Mucosa of descending colon (tissue), 3 donors: ENCODE measurements around the gene RALB. TPM values are rescaled to one million over a fixed set of nuclear protein-coding genes. Genes with fewer than 3 reads are reported as not detected.
"Not testable (repeated sequence)": the region's sequence is repeated elsewhere in the genome, so short reads cannot be mapped to it uniquely, and the experiment has no call there.

Experiments used
- ATAC-seq: fragments of 200-7000 bp; cut with Tn5 transposase; one replicate; pipeline ENCODE4 v1.9.1; 2020; ENCODE audit warnings: mild to moderate bottlenecking, moderate library complexity
- DNase-seq, 3 donors: peaks; one replicate each; pipeline ENCODE4 v3.0.0-alpha.2; 2020
- H3K36me3 ChIP-seq: fragments of 200-600 bp; one replicate; pipeline ENCODE4 v1.8.0; 2021; ENCODE audit warnings: low read depth, mild to moderate bottlenecking
- H3K4me1 ChIP-seq: fragments of 200-600 bp; one replicate; pipeline ENCODE4 v1.8.0; 2021; ENCODE audit warnings: low read depth, mild to moderate bottlenecking
- H3K4me3 ChIP-seq: fragments of 200-600 bp; one replicate; pipeline ENCODE4 v1.8.0; 2021; ENCODE audit warnings: mild to moderate bottlenecking
- H3K9me3 ChIP-seq: fragments of 200-600 bp; one replicate; pipeline ENCODE4 v1.8.0; 2021; ENCODE audit warnings: mild to moderate bottlenecking
- CTCF ChIP-seq: fragments of 200-600 bp; IDR thresholded peaks from one replicate; pipeline ENCODE4 v1.8.0; 2022; ENCODE audit warnings: antibody characterized with exemption, mild to moderate bottlenecking
- intact Hi-C, 2 donors: fragments of 100-400 bp; cut with DNase I in 1 of 2; cut with micrococcal nuclease in 1 of 2; formaldehyde crosslinking; loops; one replicate each; pipeline versions ENCODE4 v1.11.0 to v1.11.1; 2022; cut with DNase I, micrococcal nuclease
- total RNA-seq, 3 donors: library from RNA; stranded (reverse); fragmentation: NEBNext Ultra II Directional in 2 of 3; extraction: Animal tissue kit (Norgen Biotek cat#: 25700) in 2 of 3; gene quantifications; one replicate each; pipeline versions ENCODE4 v1.2.1 to v1.2.4, GENCODE V29; 2021 to 2023
- donor health status: DM: no; HTN: no; CAD: no; lungs with moderate emphysema.
- donor health status: DM: no; HTN: no; CAD: no.
- donor health status: DM: no; HTN: yes; CAD: no.

The RALB gene
- total RNA-seq, 3 donors from 2014 or later: 75.1 to 83.8 (median 80.8) TPM

DNA sequence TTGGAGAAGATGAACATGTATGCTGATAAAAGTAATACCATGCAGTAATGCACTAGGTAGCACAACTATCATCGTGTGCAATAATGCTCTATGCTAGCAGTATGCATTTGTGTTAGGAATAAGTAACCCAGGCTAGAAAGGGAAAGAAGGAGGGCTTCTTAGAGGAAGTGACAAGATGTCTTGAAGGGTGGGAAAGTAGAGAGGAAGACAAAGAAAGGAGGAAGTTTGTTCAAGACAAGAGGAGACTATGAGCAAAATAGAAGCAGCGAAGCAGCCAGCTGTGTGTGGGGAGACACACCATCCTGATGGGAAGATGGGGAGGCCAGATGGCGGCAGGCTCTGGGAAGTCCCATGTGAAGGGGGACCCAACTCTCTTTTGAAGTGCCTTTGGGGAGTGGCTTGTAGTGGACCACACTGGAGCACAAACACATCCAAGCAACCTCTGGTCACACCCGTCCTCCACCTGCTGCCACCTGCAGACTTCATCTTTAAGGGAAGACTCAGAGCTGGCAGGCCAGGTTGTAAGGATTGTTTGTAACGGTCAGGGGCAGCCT, 53.4 kb downstream of the RALB start:
- ATAC-seq (no peak), DNase-seq (no peak)
- no peaks in the 10 kb centered on the region for H3K36me3 ChIP-seq
- no peak overlapping the region for H3K4me3 ChIP-seq
- H3K9me3 ChIP-seq: no peaks in the 10 kb centered on the region
- intact Hi-C loops: no loop called here
- TF ChIP-seq CTCF: no peak
- no peaks in the 10 kb centered on the region for H3K4me1 ChIP-seq

GRCh38 chr2:120307482-120307881, 54.8 kb downstream of the RALB start:
- ATAC-seq (no peak), DNase-seq (no peak)
- Histone ChIP-seq H3K4me1 (no peaks in the 10 kb centered on the region), H3K9me3 (no peaks in the 10 kb centered on the region), H3K36me3 (no peaks in the 10 kb centered on the region), H3K4me3 (no peak overlapping the region)
- no peak for TF ChIP-seq CTCF
- intact Hi-C loops: no loop called here

DNA sequence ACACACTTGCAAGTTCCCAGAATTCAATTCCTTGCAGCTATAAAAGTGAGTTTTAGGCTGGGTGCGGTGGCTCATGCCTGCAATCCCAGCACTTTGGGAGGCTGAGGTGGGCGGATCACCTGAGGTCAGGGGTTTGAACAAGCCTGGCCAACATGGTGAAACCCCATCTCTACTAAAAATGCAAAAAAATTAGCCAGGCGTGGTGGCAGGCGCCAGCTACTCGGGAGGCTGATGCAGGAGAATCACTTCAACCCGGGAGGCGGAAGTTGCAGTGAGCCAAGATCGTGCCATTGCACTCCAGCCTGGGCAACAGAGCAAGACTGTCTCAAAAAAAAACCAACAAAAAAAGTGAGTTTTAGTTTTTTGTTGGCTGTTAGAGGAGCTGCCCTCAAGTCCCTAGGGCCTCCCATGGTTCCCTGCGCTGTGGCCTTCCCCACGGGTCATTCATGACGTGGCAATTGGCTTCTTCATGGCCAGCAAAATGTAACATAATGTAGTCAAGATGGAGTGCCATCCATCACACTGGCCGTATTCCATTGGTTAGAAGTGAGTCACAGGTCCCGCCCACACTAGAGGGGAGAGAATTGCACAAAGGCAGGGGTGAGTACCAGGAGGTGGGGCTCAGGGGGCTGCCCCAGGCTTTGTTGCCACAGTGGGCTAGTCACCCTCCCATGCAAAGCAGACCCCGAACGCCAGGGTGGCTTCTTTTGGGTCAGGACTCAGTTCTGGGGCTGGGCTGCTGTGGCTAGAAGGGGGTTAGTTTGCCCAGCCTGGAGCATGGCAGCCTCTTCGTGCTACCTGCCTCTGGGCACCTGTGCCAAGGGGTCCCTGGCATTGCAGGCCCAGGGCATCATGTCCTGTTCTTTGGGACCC, 55.6 kb downstream of the RALB start:
- TF ChIP-seq CTCF: no peak
- DNase-seq: no peak
- Histone ChIP-seq H3K9me3 (no peaks in the 10 kb centered on the region), H3K4me3 (no peak overlapping the region), H3K36me3 (no peaks in the 10 kb centered on the region), H3K4me1 (peaks cover 7% of the 10 kb centered on the region)
- ATAC-seq: no peak
- intact Hi-C loops: no loop called here

DNA sequence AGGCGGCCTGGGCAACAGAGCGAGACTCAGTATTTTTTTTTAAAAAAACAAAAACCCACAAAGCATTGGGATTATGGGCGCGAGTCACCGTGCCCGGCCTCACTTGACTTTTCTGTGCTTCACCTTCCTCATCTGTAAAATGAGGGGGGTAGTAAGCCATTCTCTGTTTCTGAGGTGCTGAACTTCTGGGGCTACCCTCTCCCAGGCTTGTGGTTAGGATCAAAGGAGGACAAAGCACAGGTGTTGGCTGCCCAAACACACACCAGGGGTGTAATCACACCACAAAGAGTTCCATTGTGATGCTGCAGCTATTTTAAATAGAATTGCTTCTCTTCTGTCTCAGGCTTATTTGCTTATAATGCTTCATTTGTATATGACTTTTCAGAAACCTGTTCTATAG, 57.5 kb downstream of the RALB start:
- ATAC-seq (no peak), DNase-seq (no peak)
- intact Hi-C loops: no loop called here
- H3K4me1 ChIP-seq: peaks cover 10% of the 10 kb centered on the region
- no peak for TF ChIP-seq CTCF
- no peaks in the 10 kb centered on the region for H3K9me3 ChIP-seq
- H3K36me3 ChIP-seq: no peaks in the 10 kb centered on the region
- H3K4me3 ChIP-seq: no peak overlapping the region

- H3K4me1 ChIP-seq, ATAC-seq, H3K4me3 ChIP-seq, DNase-seq, H3K36me3 ChIP-seq, H3K9me3 ChIP-seq, intact Hi-C loops: not testable (repeated sequence)
Measured at GRCh38 chr2:120310841-120311240, 58.2 kb downstream of the RALB start.

DNA sequence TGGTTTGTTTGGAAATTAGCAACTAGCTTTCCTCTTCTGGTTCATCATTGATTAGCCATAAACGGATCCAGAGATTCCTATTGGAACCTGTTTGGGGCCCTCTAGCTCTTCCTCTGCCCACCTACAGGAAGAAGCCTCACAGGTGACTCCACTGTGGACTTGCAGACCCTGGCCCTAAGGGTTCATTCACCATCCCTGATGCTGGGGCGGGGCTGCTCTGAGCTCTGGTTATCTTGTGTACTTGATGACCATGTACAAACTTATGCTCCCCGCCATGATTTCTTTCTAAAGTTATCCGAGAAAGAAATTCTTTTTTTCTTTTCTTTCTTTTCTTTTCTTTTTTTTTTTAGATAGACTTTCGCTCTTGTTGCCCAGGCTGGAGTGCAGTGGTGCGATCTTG, 59.4 kb downstream of the RALB start:
- DNase-seq (no peak), ATAC-seq (no peak)

More for the DNA sequence above, 59.4 kb downstream of the RALB start:
- intact Hi-C loops: no loop called here
- no peaks in the 10 kb centered on the region for H3K36me3 ChIP-seq
- H3K4me1 ChIP-seq: peaks cover 10% of the 10 kb centered on the region
- H3K4me3 ChIP-seq: no peak overlapping the region
- no peak for TF ChIP-seq CTCF
- H3K9me3 ChIP-seq: no peaks in the 10 kb centered on the region
